Sigmoid colon (tissue), 4 donors: ENCODE data around the gene SYTL2.

Experiments used
- POLR2AphosphoS5 ChIP-seq, 4 donors: sonication (generic); formaldehyde crosslinking; IDR thresholded peaks; one replicate each; pipeline ENCODE4 v1.6.1; 2017; ENCODE audit warnings: antibody characterized with exemption in 4 of 4
- TF ChIP-seq, protein P1 (sequence below), 4 experiments: fragments of 450-650 bp in 3 of 4; fragments of 200-600 bp in 1 of 4; IDR thresholded peaks; one replicate each; pipeline ENCODE4 v1.5.1; 2016 to 2019; ENCODE audit warnings: antibody characterized with exemption in 4 of 4, mild to moderate bottlenecking in 3 of 4, moderate library complexity in 2 of 4

DNA sequence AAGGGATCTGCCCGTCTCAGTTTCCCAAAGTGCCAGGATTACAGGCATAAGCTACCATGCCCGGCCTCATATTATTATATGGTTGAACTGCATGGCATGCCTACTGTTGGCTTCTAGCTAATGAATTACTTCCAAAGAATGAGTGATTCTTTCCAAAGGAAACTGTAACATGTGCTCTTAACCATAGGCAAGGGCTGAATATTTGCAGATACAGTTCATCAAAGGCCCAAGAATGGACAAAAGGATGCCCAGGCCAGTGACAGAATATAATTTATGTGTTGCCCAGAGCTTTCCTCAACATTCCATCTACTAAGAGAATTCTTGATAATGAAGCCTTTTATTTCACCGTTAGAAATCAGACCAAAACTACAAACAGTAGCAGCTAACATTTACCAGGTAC is 98.0 kb downstream of the SYTL2 start:
- TF ChIP-seq, protein P1, sequence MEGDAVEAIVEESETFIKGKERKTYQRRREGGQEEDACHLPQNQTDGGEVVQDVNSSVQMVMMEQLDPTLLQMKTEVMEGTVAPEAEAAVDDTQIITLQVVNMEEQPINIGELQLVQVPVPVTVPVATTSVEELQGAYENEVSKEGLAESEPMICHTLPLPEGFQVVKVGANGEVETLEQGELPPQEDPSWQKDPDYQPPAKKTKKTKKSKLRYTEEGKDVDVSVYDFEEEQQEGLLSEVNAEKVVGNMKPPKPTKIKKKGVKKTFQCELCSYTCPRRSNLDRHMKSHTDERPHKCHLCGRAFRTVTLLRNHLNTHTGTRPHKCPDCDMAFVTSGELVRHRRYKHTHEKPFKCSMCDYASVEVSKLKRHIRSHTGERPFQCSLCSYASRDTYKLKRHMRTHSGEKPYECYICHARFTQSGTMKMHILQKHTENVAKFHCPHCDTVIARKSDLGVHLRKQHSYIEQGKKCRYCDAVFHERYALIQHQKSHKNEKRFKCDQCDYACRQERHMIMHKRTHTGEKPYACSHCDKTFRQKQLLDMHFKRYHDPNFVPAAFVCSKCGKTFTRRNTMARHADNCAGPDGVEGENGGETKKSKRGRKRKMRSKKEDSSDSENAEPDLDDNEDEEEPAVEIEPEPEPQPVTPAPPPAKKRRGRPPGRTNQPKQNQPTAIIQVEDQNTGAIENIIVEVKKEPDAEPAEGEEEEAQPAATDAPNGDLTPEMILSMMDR (IDR thresholded peaks at IDR 0.05): no peak
- no peak for TF ChIP-seq POLR2AphosphoS5 (IDR thresholded peaks at IDR 0.05)
